ENCODE data around the gene SCARB1. TPM values are rescaled to one million over a fixed set of nuclear protein-coding genes. Genes with fewer than 3 reads are reported as not detected.

Gene SCARB1
- total RNA-seq, 1 experiment from 2014 or later = 44.9 TPM

DNA sequence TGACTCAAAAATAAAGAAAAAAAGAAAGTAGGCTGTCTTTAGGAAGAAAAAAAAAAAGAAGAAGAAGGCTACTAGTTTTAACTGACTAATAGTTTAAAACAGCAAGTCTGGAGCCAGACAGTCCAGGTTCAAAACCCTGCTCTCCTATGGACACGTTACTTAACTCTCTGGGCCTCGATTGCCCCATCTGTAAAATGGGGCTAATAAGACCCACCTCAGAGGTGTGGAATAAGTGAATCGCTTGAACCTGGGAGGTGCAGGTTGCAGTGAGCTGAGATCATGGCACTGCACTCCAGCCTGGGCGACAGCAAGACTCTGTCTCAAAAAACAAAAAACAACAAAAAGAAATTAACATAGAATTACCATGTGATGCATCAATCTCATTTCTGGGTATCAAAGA lies 10.5 kb upstream of the SCARB1 start:
- Histone ChIP-seq H3K27me3 (ENCODE audit: control insufficient read depth, insufficient read depth, low read length) (no peaks in the 10 kb centered on the region), H3K36me3 (replicated peaks; ENCODE audit: control insufficient read depth, insufficient read depth, low read length) (no peaks in the 10 kb centered on the region), H3K4me3 (ENCODE audit: insufficient read depth, low read depth, low read length) (no peak overlapping the region)
- no peak for DNase-seq

GRCh38 chr12:124872068-124872719 lies 8.5 kb upstream of the SCARB1 start:
- Histone ChIP-seq H3K36me3 (replicated peaks; ENCODE audit: control insufficient read depth, insufficient read depth, low read length) (no peaks in the 10 kb centered on the region), H3K4me3 (ENCODE audit: insufficient read depth, low read depth, low read length) (no peak overlapping the region), H3K27me3 (ENCODE audit: control insufficient read depth, insufficient read depth, low read length) (no peaks in the 10 kb centered on the region)
- no peak for DNase-seq

GRCh38 chr12:124871297-124871696 lies 7.6 kb upstream of the SCARB1 start:
- no peak overlapping the region for H3K4me3 ChIP-seq (ENCODE audit: insufficient read depth, low read depth, low read length)
- H3K27me3 ChIP-seq (ENCODE audit: control insufficient read depth, insufficient read depth, low read length) = no peaks in the 10 kb centered on the region
- no peaks in the 10 kb centered on the region for H3K36me3 ChIP-seq (replicated peaks; ENCODE audit: control insufficient read depth, insufficient read depth, low read length)
- no peak for DNase-seq

DNA sequence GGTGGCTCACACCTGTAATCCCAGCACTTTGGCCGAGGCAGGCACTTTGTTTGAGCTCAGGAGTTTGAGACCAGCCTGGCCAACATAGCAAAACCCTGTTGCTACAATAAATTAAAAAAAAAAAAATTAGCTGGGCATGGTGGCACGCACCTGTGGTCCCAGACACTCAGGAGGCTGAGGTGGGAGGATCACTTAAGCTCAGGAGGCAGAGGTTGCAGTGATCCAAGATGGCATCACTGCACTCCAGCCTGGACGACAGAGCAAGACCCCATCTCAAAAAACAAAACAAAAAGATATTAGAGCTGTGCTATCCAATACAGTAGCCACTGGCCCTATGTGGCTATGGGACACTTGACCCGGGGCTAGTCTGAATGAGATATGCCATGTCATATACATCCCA lies 6.9 kb upstream of the SCARB1 start:
- Histone ChIP-seq H3K27me3 (ENCODE audit: control insufficient read depth, insufficient read depth, low read length) (no peaks in the 10 kb centered on the region), H3K36me3 (replicated peaks; ENCODE audit: control insufficient read depth, insufficient read depth, low read length) (no peaks in the 10 kb centered on the region), H3K4me3 (ENCODE audit: insufficient read depth, low read depth, low read length) (no peak overlapping the region)
- DNase-seq = no peak

- peak; percentile 79 for DNase-seq
- Histone ChIP-seq H3K27me3 (ENCODE audit: control insufficient read depth, insufficient read depth, low read length) (no peaks in the 10 kb centered on the region), H3K36me3 (replicated peaks; ENCODE audit: control insufficient read depth, insufficient read depth, low read length) (no peaks in the 10 kb centered on the region), H3K4me3 (ENCODE audit: insufficient read depth, low read depth, low read length) (no peak overlapping the region)
Observed at GRCh38 chr12:124869059-124869665, 5.5 kb upstream of the SCARB1 start.

- peak; percentile 25 for DNase-seq
- H3K27me3 ChIP-seq (ENCODE audit: control insufficient read depth, insufficient read depth, low read length) = no peaks in the 10 kb centered on the region
- no peak overlapping the region for H3K4me3 ChIP-seq (ENCODE audit: insufficient read depth, low read depth, low read length)
- H3K36me3 ChIP-seq (replicated peaks; ENCODE audit: control insufficient read depth, insufficient read depth, low read length) = no peaks in the 10 kb centered on the region
Observed at GRCh38 chr12:124868252-124869058, 4.8 kb upstream of the SCARB1 start.

DNA sequence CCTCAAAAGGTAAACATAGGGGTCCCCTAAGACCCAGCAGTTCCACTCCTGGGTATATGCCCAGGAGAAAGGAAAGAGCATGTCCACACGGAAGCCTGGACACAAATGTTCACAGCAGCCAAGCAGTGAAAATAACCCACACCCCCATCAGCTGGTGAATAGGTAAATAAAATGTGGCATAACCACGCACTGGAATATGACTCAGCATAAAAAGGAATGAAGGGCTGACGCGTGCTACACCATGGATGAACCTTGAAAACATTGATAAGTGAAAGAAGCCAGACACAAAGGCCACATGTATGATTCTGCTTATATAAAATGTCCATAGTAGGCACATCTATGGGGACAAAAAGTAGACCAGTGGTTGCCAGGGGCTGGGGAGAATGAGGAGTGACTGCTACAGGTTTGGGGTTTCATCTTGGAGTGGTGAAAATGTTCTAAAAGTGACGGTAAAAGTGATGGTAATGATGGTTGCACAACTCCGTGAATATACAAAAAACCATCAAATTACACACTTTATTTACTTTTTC lies 3.8 kb upstream of the SCARB1 start:
- Histone ChIP-seq H3K4me3 (ENCODE audit: insufficient read depth, low read depth, low read length) (no peak overlapping the region), H3K27me3 (ENCODE audit: control insufficient read depth, insufficient read depth, low read length) (peaks cover 2% of the 10 kb centered on the region; the same call in 1 of the 2 replicates), H3K36me3 (replicated peaks; ENCODE audit: control insufficient read depth, insufficient read depth, low read length) (no peaks in the 10 kb centered on the region)
- DNase-seq = no peak

DNA sequence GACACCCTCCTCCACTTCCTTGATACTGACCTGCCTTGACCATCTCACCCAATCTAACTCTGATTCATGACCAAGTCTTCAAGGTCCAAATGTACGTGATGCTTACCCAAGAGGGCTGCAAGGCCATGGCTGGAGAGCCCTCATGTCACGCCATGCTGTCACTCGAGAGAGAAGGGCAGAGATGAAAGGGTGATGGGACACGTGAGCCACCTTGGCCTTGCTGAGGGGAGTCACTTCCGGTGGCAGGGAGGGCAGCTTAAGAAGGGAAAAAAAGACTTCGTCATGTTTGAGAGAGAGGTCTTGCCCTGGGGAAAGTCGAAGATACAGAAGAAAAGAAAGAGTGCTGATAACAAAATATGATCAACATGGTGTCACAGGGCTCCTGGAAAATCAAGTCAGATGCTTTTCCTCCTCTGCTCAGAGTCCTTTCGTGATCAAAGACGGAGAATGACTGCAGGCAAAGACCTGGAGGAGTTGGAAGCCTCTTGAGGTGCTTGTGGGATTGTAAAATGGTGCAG lies 3.3 kb upstream of the SCARB1 start:
- DNase-seq = no peak
- Histone ChIP-seq H3K4me3 (ENCODE audit: insufficient read depth, low read depth, low read length) (no peak overlapping the region), H3K36me3 (replicated peaks; ENCODE audit: control insufficient read depth, insufficient read depth, low read length) (no peaks in the 10 kb centered on the region; the same call in 1 of the 2 replicates), H3K27me3 (ENCODE audit: control insufficient read depth, insufficient read depth, low read length) (peaks cover 2% of the 10 kb centered on the region; the same call in 1 of the 2 replicates)

DNA sequence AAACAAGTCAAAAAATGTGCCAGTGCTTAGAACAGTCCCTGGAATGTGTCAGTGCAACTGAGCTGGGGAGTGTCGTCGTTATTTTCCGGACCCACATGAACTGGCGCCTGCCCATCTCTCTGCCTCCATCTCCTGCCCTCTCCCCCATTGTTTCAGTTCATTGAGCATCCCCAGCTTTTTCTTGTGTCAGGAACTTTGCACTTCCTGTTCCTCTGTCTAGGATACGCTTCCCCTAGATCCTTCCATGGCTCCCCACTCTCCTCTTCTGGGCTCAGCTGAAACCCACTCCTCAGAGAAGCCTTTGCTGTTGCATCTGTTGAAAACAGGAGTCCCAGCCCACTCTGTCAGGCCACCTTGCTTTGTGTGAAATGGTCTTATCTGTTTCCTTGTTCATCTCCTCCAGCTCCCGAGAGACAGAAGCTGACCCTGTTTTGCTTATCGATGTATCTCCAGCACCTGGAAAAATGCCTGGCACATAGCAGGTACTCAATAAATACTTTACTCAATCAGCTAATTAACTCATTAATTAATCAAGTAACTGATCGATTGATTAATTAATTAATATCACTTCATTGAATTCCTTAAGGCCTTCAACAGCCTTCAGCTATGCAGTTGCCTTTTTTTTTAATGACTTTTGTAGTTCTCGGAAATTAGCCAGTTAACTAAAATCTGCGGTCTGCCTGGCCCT lies 2.7 kb upstream of the SCARB1 start:
- DNase-seq = no peak
- Histone ChIP-seq H3K36me3 (replicated peaks; ENCODE audit: control insufficient read depth, insufficient read depth, low read length) (no peaks in the 10 kb centered on the region; the same call in 1 of the 2 replicates), H3K4me3 (ENCODE audit: insufficient read depth, low read depth, low read length) (no peak overlapping the region), H3K27me3 (ENCODE audit: control insufficient read depth, insufficient read depth, low read length) (peaks cover 2% of the 10 kb centered on the region; the same call in 1 of the 2 replicates)

DNA sequence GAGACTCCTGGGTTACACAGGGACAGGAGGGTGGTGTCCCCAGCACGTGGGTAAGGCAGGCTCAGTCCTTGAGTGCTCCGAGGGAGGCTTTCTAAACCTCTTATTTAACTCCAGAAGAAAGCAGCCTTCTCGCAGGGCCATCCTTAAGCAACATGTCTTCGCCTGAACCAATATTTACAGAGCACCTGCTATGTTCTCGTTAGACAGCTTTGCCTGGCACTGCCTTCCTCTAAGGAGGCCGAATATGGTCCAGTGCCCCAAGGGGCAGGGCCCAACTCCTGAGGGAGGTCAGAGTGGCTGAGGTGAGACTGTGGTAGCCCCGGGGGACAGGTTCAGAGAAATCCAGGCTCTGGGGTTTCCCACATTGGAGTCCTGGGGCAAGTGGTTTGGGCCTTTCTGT lies 2.1 kb upstream of the SCARB1 start:
- DNase-seq = no peak
- Histone ChIP-seq H3K4me3 (ENCODE audit: insufficient read depth, low read depth, low read length) (no peak overlapping the region), H3K36me3 (replicated peaks; ENCODE audit: control insufficient read depth, insufficient read depth, low read length) (no peaks in the 10 kb centered on the region; the same call in 1 of the 2 replicates), H3K27me3 (ENCODE audit: control insufficient read depth, insufficient read depth, low read length) (peaks cover 2% of the 10 kb centered on the region; the same call in 1 of the 2 replicates)

- Histone ChIP-seq H3K4me3 (ENCODE audit: insufficient read depth, low read depth, low read length) (peak overlapping the region; percentile 14), H3K27me3 (ENCODE audit: control insufficient read depth, insufficient read depth, low read length) (peaks cover 2% of the 10 kb centered on the region; the same call in 1 of the 2 replicates), H3K36me3 (replicated peaks; ENCODE audit: control insufficient read depth, insufficient read depth, low read length) (peaks cover 2% of the 10 kb centered on the region)
- DNase-seq = peak; percentile 32
Observed at GRCh38 chr12:124864326-124864752, 675 bp upstream of the SCARB1 start.

- Histone ChIP-seq H3K4me3 (ENCODE audit: insufficient read depth, low read depth, low read length) (peak overlapping the region; percentile 86), H3K36me3 (replicated peaks; ENCODE audit: control insufficient read depth, insufficient read depth, low read length) (peaks cover 2% of the 10 kb centered on the region), H3K27me3 (ENCODE audit: control insufficient read depth, insufficient read depth, low read length) (peaks cover 2% of the 10 kb centered on the region; the same call in 1 of the 2 replicates)
- DNase-seq = peak; percentile 67
Observed at GRCh38 chr12:124862768-124863415, 772 bp downstream of the SCARB1 start.

DNA sequence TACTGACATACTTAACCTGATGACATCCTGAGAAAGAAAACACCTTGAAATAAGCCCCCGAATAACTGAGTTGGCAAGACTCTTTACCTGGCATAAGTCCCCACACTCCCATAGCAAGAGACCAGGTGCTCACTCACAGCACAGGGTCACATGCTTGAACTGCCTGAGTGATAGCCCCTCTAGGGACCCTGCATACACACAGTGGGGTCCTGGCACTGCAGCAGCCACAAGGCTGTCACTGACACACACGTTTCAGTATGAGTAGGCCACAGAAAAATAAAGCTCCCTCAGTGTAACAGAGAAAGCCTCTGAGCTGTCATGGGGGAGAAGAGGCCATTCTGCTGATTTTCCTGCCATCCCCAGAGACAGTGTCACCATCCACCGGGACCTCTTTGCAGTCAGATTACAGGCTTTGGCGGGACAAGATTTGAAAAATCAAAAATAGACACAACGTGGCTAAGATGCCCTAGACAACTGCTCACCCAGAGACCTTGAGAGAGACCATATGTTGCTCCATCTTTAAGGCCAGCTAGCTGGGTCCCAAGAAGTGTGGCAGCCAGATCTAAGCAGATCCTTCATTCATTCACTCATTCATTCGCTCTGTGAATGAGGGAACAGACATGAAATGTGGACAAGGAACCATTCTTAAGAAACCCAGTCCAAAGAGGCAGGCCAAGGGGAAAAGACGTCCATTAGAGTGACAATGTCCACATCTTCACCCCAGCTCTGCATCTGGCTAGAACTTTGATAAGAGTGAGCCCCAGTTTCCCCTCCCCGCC lies 1.6 kb downstream of the SCARB1 start:
- Histone ChIP-seq H3K4me3 (ENCODE audit: insufficient read depth, low read depth, low read length) (no peak overlapping the region), H3K36me3 (replicated peaks; ENCODE audit: control insufficient read depth, insufficient read depth, low read length) (peaks cover 2% of the 10 kb centered on the region), H3K27me3 (ENCODE audit: control insufficient read depth, insufficient read depth, low read length) (peaks cover 2% of the 10 kb centered on the region; the same call in 1 of the 2 replicates)
- no peak for DNase-seq

Data from H7 (cell line).